ENCODE data around the gene PCP2.
"Not testable (repeated sequence)": the region's sequence is repeated elsewhere in the genome, so short reads cannot be mapped to it uniquely, and the experiment has no call there.

PCP2 gene

GRCh38 chr19:7648265-7649014, 14.9 kb upstream of the PCP2 start:
- Mint-ChIP-seq H3K27me3 (no peaks in the 10 kb centered on the region), H3K27ac (no peak overlapping the region), H3K4me1 (ENCODE audit: low read depth) (peaks cover 53% of the 10 kb centered on the region), H3K9me3 (no peaks in the 10 kb centered on the region), H3K36me3 (ENCODE audit: low read depth) (peaks cover 49% of the 10 kb centered on the region), H3K4me3 (no peak overlapping the region)
- intact Hi-C loops (cut with micrococcal nuclease) = loop anchor here (10.0 kb wide), 1 partner anchor 84 kb away; no protein-coding TSS in a partner anchor

- Mint-ChIP-seq H3K27me3 (no peaks in the 10 kb centered on the region), H3K4me1 (ENCODE audit: low read depth) (peaks cover 54% of the 10 kb centered on the region), H3K36me3 (ENCODE audit: low read depth) (peaks cover 62% of the 10 kb centered on the region), H3K4me3 (no peak overlapping the region), H3K27ac (no peak overlapping the region), H3K9me3 (no peaks in the 10 kb centered on the region)
- intact Hi-C loops (cut with micrococcal nuclease) = loop anchor here (10.0 kb wide), 1 partner anchor 82 kb away; no protein-coding TSS in a partner anchor
These were observed 13.6 kb upstream of the PCP2 start for GRCh38 chr19:7647156-7647555.

- peaks cover 70% of the 10 kb centered on the region for H3K36me3 Mint-ChIP-seq (ENCODE audit: low read depth)
- H3K27me3 Mint-ChIP-seq = no peaks in the 10 kb centered on the region
- H3K9me3 Mint-ChIP-seq = no peaks in the 10 kb centered on the region
- peaks cover 61% of the 10 kb centered on the region for H3K4me1 Mint-ChIP-seq (ENCODE audit: low read depth)
- intact Hi-C loops (cut with micrococcal nuclease) = loop anchor here (10.0 kb wide), 1 partner anchor 82 kb away; no protein-coding TSS in a partner anchor
- no peak overlapping the region for H3K4me3 Mint-ChIP-seq
- H3K27ac Mint-ChIP-seq = peak overlapping the region; percentile 51
These were observed 12.8 kb upstream of the PCP2 start for GRCh38 chr19:7646426-7646700.

GRCh38 chr19:7645656-7646425, 12.3 kb upstream of the PCP2 start:
- Mint-ChIP-seq H3K4me1 (ENCODE audit: low read depth) (peaks cover 67% of the 10 kb centered on the region), H3K27ac (peak overlapping the region; percentile 51), H3K36me3 (ENCODE audit: low read depth) (peaks cover 75% of the 10 kb centered on the region), H3K27me3 (no peaks in the 10 kb centered on the region), H3K4me3 (peak overlapping the region; percentile 35), H3K9me3 (no peaks in the 10 kb centered on the region)
- intact Hi-C loops (cut with micrococcal nuclease) = loop anchor here (10.0 kb wide), 1 partner anchor 81 kb away; no protein-coding TSS in a partner anchor

- peaks cover 82% of the 10 kb centered on the region for H3K36me3 Mint-ChIP-seq (ENCODE audit: low read depth)
- intact Hi-C loops (cut with micrococcal nuclease) = loop anchor here (10.0 kb wide), 1 partner anchor 80 kb away; no protein-coding TSS in a partner anchor
These were observed 11.6 kb upstream of the PCP2 start for GRCh38 chr19:7645163-7645562.

GRCh38 chr19:7644550-7644877, 11.0 kb upstream of the PCP2 start:
- peaks cover 88% of the 10 kb centered on the region for H3K36me3 Mint-ChIP-seq (ENCODE audit: low read depth)
- no peak overlapping the region for H3K27ac Mint-ChIP-seq
- H3K9me3 Mint-ChIP-seq = no peaks in the 10 kb centered on the region
- peaks cover 80% of the 10 kb centered on the region for H3K4me1 Mint-ChIP-seq (ENCODE audit: low read depth)
- H3K27me3 Mint-ChIP-seq = no peaks in the 10 kb centered on the region
- no peak overlapping the region for H3K4me3 Mint-ChIP-seq
- intact Hi-C loops (cut with micrococcal nuclease) = loop anchor here (10.0 kb wide), 1 partner anchor 80 kb away; no protein-coding TSS in a partner anchor

More at GRCh38 chr19:7645163-7645562, 11.6 kb upstream of the PCP2 start:
- Mint-ChIP-seq H3K27me3 (no peaks in the 10 kb centered on the region), H3K4me3 (no peak overlapping the region), H3K9me3 (no peaks in the 10 kb centered on the region), H3K4me1 (ENCODE audit: low read depth) (peaks cover 73% of the 10 kb centered on the region), H3K27ac (peak overlapping the region; percentile 51)

GRCh38 chr19:7643629-7644549, 10.4 kb upstream of the PCP2 start:
- Mint-ChIP-seq H3K36me3 (ENCODE audit: low read depth) (peaks cover 94% of the 10 kb centered on the region), H3K27ac (peak overlapping the region; percentile 50), H3K4me1 (ENCODE audit: low read depth) (peaks cover 86% of the 10 kb centered on the region)
- H3K27me3 Mint-ChIP-seq, H3K9me3 Mint-ChIP-seq, H3K4me3 Mint-ChIP-seq: not testable (repeated sequence)
- intact Hi-C loops (cut with micrococcal nuclease) = loop anchor here (10.0 kb wide), 1 partner anchor 79 kb away; no protein-coding TSS in a partner anchor

- Mint-ChIP-seq H3K27me3 (no peaks in the 10 kb centered on the region), H3K4me1 (ENCODE audit: low read depth) (peaks cover 93% of the 10 kb centered on the region), H3K9me3 (no peaks in the 10 kb centered on the region), H3K27ac (peak overlapping the region; percentile 50), H3K36me3 (ENCODE audit: low read depth) (peaks cover 100% of the 10 kb centered on the region), H3K4me3 (no peak overlapping the region)
- intact Hi-C loops (cut with micrococcal nuclease) = loop anchor here (10.0 kb wide), 1 partner anchor 78 kb away; no protein-coding TSS in a partner anchor
These were observed 9.5 kb upstream of the PCP2 start for GRCh38 chr19:7643031-7643415.

- Mint-ChIP-seq H3K9me3 (no peaks in the 10 kb centered on the region), H3K4me1 (ENCODE audit: low read depth) (peaks cover 93% of the 10 kb centered on the region), H3K36me3 (ENCODE audit: low read depth) (peaks cover 100% of the 10 kb centered on the region), H3K4me3 (no peak overlapping the region), H3K27me3 (no peaks in the 10 kb centered on the region), H3K27ac (peak overlapping the region; percentile 50)
- intact Hi-C loops (cut with micrococcal nuclease) = loop anchor here (10.0 kb wide), 1 partner anchor 78 kb away; no protein-coding TSS in a partner anchor
These were observed 8.9 kb upstream of the PCP2 start for GRCh38 chr19:7642295-7643030.

- no peaks in the 10 kb centered on the region for H3K9me3 Mint-ChIP-seq
- H3K36me3 Mint-ChIP-seq (ENCODE audit: low read depth) = peaks cover 100% of the 10 kb centered on the region
- H3K4me3 Mint-ChIP-seq = no peak overlapping the region
- peaks cover 89% of the 10 kb centered on the region for H3K4me1 Mint-ChIP-seq (ENCODE audit: low read depth)
- no peaks in the 10 kb centered on the region for H3K27me3 Mint-ChIP-seq
- H3K27ac Mint-ChIP-seq = no peak overlapping the region
- intact Hi-C loops (cut with micrococcal nuclease) = loop anchor here (10.0 kb wide), 1 partner anchor 77 kb away; no protein-coding TSS in a partner anchor
These were observed 8.1 kb upstream of the PCP2 start for GRCh38 chr19:7641290-7642276.

GRCh38 chr19:7640803-7641202, 7.3 kb upstream of the PCP2 start:
- H3K36me3 Mint-ChIP-seq (ENCODE audit: low read depth) = peaks cover 93% of the 10 kb centered on the region
- no peaks in the 10 kb centered on the region for H3K9me3 Mint-ChIP-seq
- no peaks in the 10 kb centered on the region for H3K27me3 Mint-ChIP-seq
- H3K4me3 Mint-ChIP-seq = no peak overlapping the region
- H3K27ac Mint-ChIP-seq = no peak overlapping the region
- intact Hi-C loops (cut with micrococcal nuclease) = loop anchor here (10.0 kb wide), 1 partner anchor 76 kb away; no protein-coding TSS in a partner anchor
- H3K4me1 Mint-ChIP-seq (ENCODE audit: low read depth) = peaks cover 85% of the 10 kb centered on the region

GRCh38 chr19:7639863-7640348, 6.4 kb upstream of the PCP2 start:
- intact Hi-C loops (cut with micrococcal nuclease) = loop anchor here (10.0 kb wide), 1 partner anchor 75 kb away; no protein-coding TSS in a partner anchor

More at GRCh38 chr19:7639863-7640348, 6.4 kb upstream of the PCP2 start:
- H3K9me3 Mint-ChIP-seq = no peaks in the 10 kb centered on the region
- no peaks in the 10 kb centered on the region for H3K27me3 Mint-ChIP-seq
- peaks cover 82% of the 10 kb centered on the region for H3K4me1 Mint-ChIP-seq (ENCODE audit: low read depth)
- H3K4me3 Mint-ChIP-seq = no peak overlapping the region
- H3K36me3 Mint-ChIP-seq (ENCODE audit: low read depth) = peaks cover 84% of the 10 kb centered on the region
- H3K27ac Mint-ChIP-seq = no peak overlapping the region

Data from dendritic cell treated with granulocyte-macrophage colony-stimulating factor and Interleukin-4, amounts not matched to agents 40 ng/mL and 50 ng/mL, for 4 days (primary cell).